ENCODE data around the gene TMEFF1. TPM values are rescaled to one million over a fixed set of nuclear protein-coding genes. Genes with fewer than 3 reads are reported as not detected.
A peak's percentile ranks its signal among the peaks of the same experiment; 100 is the strongest.

Gene TMEFF1
- total and polyA plus RNA-seq, 12 donors = 0.14 to 1.8 (median 0.24) TPM; not detected in 8

GRCh38 chr9:100431886-100432285 lies 41.1 kb upstream of the TMEFF1 start:
- no peak for DNase-seq
- Histone ChIP-seq H3K27ac (no peak overlapping the region), H3K9me3 (replicated peaks in 1 of 3) (no peaks in the 10 kb centered on the region), H3K36me3 (replicated peaks in 1 of 2) (no peaks in the 10 kb centered on the region), H3K4me3 (no peak overlapping the region), H3K4me1 (replicated peaks in 1 of 2) (peaks cover 14 to 21% of the 10 kb centered on the region in 2 donors), H3K27me3 (no peaks in the 10 kb centered on the region)
- TF ChIP-seq, protein P1, sequence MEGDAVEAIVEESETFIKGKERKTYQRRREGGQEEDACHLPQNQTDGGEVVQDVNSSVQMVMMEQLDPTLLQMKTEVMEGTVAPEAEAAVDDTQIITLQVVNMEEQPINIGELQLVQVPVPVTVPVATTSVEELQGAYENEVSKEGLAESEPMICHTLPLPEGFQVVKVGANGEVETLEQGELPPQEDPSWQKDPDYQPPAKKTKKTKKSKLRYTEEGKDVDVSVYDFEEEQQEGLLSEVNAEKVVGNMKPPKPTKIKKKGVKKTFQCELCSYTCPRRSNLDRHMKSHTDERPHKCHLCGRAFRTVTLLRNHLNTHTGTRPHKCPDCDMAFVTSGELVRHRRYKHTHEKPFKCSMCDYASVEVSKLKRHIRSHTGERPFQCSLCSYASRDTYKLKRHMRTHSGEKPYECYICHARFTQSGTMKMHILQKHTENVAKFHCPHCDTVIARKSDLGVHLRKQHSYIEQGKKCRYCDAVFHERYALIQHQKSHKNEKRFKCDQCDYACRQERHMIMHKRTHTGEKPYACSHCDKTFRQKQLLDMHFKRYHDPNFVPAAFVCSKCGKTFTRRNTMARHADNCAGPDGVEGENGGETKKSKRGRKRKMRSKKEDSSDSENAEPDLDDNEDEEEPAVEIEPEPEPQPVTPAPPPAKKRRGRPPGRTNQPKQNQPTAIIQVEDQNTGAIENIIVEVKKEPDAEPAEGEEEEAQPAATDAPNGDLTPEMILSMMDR (IDR thresholded peaks at IDR 0.05) = no peak
- TF ChIP-seq POLR2A (IDR thresholded peaks at IDR 0.05) = no peak
- WGBS, 4 donors = 92 to 98% (median 95%) methylated on average over 5 of the region's 5 CpGs
- intact Hi-C loops (cut with DNase I) = no loop called here

DNA sequence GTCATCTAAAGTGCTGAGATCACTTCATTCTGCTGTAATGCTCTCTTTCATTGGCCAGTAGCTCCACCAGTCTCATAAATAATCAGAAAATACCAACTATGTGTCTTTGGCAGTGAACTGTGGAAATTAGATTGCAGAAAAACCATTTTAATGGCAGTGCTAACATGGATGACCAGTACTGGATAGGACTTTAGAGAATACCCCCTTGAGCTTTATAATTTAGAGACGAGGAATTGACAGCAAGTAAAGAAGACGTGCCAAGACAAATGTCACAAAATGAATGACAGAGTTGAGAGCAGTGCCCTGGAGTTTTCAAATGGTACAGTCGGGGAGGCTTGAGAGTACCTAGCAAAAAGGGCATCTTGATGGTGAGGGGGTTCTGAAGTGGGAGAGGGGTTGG lies 40.2 kb upstream of the TMEFF1 start:
- intact Hi-C loops (cut with DNase I) = no loop called here

DNA sequence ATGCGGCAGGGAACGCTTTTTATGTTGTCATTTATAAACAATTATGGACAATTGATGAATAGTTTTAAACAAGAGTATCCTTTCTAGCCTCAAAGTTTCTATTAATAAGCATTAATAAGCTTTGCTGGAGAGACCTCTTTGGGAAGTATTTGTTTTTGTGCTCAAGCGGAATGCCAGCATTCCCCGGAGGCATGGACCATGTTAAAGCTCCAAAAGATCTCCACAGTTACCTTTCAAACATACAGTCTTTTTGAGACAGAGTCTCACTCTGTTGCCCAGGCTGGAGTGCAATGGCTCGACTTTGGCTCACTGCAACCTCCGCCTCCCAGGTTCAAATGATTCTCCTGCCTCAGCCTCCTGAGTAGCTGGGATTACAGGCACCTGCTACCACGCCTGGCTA lies 36.4 kb upstream of the TMEFF1 start:
- H3K27ac ChIP-seq = no peak overlapping the region
- WGBS, 4 donors = 93 to 98% (median 95%) methylated on average over 7 of the region's 7 CpGs
- intact Hi-C loops (cut with DNase I) = no loop called here
- DNase-seq = no peak
- H3K36me3 ChIP-seq (replicated peaks in 1 of 2) = no peaks in the 10 kb centered on the region
- no peak overlapping the region for H3K4me3 ChIP-seq
- no peaks in the 10 kb centered on the region for H3K9me3 ChIP-seq (replicated peaks in 1 of 3)
- no peaks in the 10 kb centered on the region for H3K27me3 ChIP-seq
- H3K4me1 ChIP-seq (replicated peaks in 1 of 2) = no peaks in the 10 kb centered on the region
- TF ChIP-seq, protein P1 (IDR thresholded peaks at IDR 0.05) = no peak
- no peak for TF ChIP-seq POLR2A (IDR thresholded peaks at IDR 0.05)

More for the DNA sequence above, 40.2 kb upstream of the TMEFF1 start:
- 91 to 98% (median 95%) methylated on average over 3 of the region's 3 CpGs for WGBS, 4 donors
- no peaks in the 10 kb centered on the region for H3K27me3 ChIP-seq
- no peak for DNase-seq
- no peak overlapping the region for H3K4me3 ChIP-seq
- H3K27ac ChIP-seq = no peak overlapping the region
- no peaks in the 10 kb centered on the region for H3K36me3 ChIP-seq (replicated peaks in 1 of 2)
- no peaks in the 10 kb centered on the region for H3K9me3 ChIP-seq (replicated peaks in 1 of 3)
- H3K4me1 ChIP-seq (replicated peaks in 1 of 2) = peaks cover 14 to 21% of the 10 kb centered on the region in 2 donors
- TF ChIP-seq POLR2A (IDR thresholded peaks at IDR 0.05) = no peak
- TF ChIP-seq, protein P1 (IDR thresholded peaks at IDR 0.05) = no peak

- intact Hi-C loops (cut with DNase I) = no loop called here
- Histone ChIP-seq H3K27me3 (no peaks in the 10 kb centered on the region), H3K4me1 (replicated peaks in 1 of 2) (no peaks in the 10 kb centered on the region), H3K4me3 (no peak overlapping the region), H3K36me3 (replicated peaks in 1 of 2) (peaks cover 0 to 5% of the 10 kb centered on the region in 2 donors), H3K27ac (no peak overlapping the region), H3K9me3 (replicated peaks in 1 of 3) (no peaks in the 10 kb centered on the region)
- 59 to 100% (median 79%) methylated on average over 1 of the region's 1 CpG for WGBS, 4 donors
- DNase-seq = peak; percentile 58 to 87 (median 77)
- TF ChIP-seq POLR2A (IDR thresholded peaks at IDR 0.05) = no peak
- TF ChIP-seq, protein P1 (IDR thresholded peaks at IDR 0.05) = peak; percentile 80 to 98 (median 84)
Observed at GRCh38 chr9:100437860-100438805, 34.8 kb upstream of the TMEFF1 start.
